WTC11 (cell line): ENCODE data around the gene STX18. TPM values are rescaled to one million over a fixed set of nuclear protein-coding genes. Genes with fewer than 3 reads are reported as not detected.
"Not testable (repeated sequence)": the region's sequence is repeated elsewhere in the genome, so short reads cannot be mapped to it uniquely, and the experiment has no call there.

Experiments used
- ATAC-seq: fragments of 200-7000 bp; cut with Tn5 transposase; 2 replicates; pipeline ENCODE4 v1.10.0; 2021; ENCODE audit warnings: mild to moderate bottlenecking, moderate library complexity
- CTCF ChIA-PET: fragments of 300-600 bp; sonication (Branson Sonifier 250); formaldehyde crosslinking; loops from one replicate; lab custom pipeline; 2021; ENCODE audit warnings: antibody characterized with exemption; lab: Charles Lee
- POLR2A ChIA-PET: fragments of 350-600 bp; sonication (Branson Sonifier 250); formaldehyde crosslinking; loops from one replicate; lab custom pipeline; 2021; ENCODE audit warnings: antibody characterized with exemption; lab: Charles Lee
- DNase-seq: peaks from one replicate; pipeline ENCODE4 v3.0.0; 2021; ENCODE audit warnings: low spot score
- H3K27ac Mint-ChIP-seq: 2 replicates; pipeline ENCODE4 v1.8.0; 2021; ENCODE audit warnings: mixed read lengths
- H3K27me3 Mint-ChIP-seq: 2 replicates; pipeline ENCODE4 v1.8.0; 2021; ENCODE audit warnings: low read depth, mild to moderate bottlenecking, moderate library complexity, mixed read lengths
- H3K36me3 Mint-ChIP-seq: 2 replicates; pipeline ENCODE4 v1.8.0; 2021; ENCODE audit warnings: mixed read lengths
- H3K4me1 Mint-ChIP-seq: 2 replicates; pipeline ENCODE4 v1.8.0; 2022; ENCODE audit warnings: mixed read lengths
- H3K4me3 Mint-ChIP-seq: 2 replicates; pipeline ENCODE4 v1.8.0; 2021; ENCODE audit warnings: mild to moderate bottlenecking, moderate library complexity, mixed read lengths
- H3K9me3 Mint-ChIP-seq: 2 replicates; pipeline ENCODE4 v1.8.0; 2021; ENCODE audit warnings: mixed read lengths
- CREB1 ChIP-seq: sonication (generic); formaldehyde crosslinking; IDR thresholded peaks from 2 replicates; pipeline ENCODE4 v1.8.0; 2023; ENCODE audit warnings: mild to moderate bottlenecking, missing genetic modification reagents
- E2F1 ChIP-seq: sonication (generic); formaldehyde crosslinking; IDR thresholded peaks from 2 replicates; pipeline ENCODE4 v1.8.0; 2022; ENCODE audit warnings: mild to moderate bottlenecking, missing genetic modification reagents
- ELF4 ChIP-seq: sonication (generic); formaldehyde crosslinking; IDR thresholded peaks from 2 replicates; pipeline ENCODE4 v1.8.1; 2022; ENCODE audit warnings: low read depth, mild to moderate bottlenecking, moderate library complexity, missing genetic modification reagents
- ESRRA ChIP-seq: sonication (generic); formaldehyde crosslinking; IDR thresholded peaks from 2 replicates; pipeline ENCODE4 v1.8.1; 2022; ENCODE audit warnings: mild to moderate bottlenecking, missing genetic modification reagents, borderline replicate concordance
- ETV6 ChIP-seq: sonication (generic); formaldehyde crosslinking; IDR thresholded peaks from 2 replicates; pipeline ENCODE4 v1.8.1; 2022; ENCODE audit warnings: mild to moderate bottlenecking, missing genetic modification reagents
- GTF2I ChIP-seq: fragments of 250-450 bp; sonication (Bioruptor Pico); conservative IDR thresholded peaks from 2 replicates; pipeline ENCODE4 v1.4.0; 2021; ENCODE audit warnings: mild to moderate bottlenecking
- MYBL2 ChIP-seq: sonication (generic); formaldehyde crosslinking; IDR thresholded peaks from 2 replicates; pipeline ENCODE4 v1.8.1; 2023; ENCODE audit warnings: mild to moderate bottlenecking, moderate library complexity, missing genetic modification reagents
- NFYB ChIP-seq: sonication (generic); formaldehyde crosslinking; conservative IDR thresholded peaks from 2 replicates; pipeline ENCODE4 v1.8.0; 2022; ENCODE audit warnings: low read depth, missing genetic modification reagents
- OVOL2 ChIP-seq: fragments of 250-450 bp; sonication (Bioruptor Pico); IDR thresholded peaks from 2 replicates; pipeline ENCODE4 v1.9.0; 2021; ENCODE audit warnings: mild to moderate bottlenecking, borderline replicate concordance
- SOX15 ChIP-seq: fragments of 250-450 bp; sonication (Bioruptor Pico); IDR thresholded peaks from 2 replicates; pipeline ENCODE4 v1.9.0; 2021; ENCODE audit warnings: mild to moderate bottlenecking
- ZNF121 ChIP-seq: sonication (generic); formaldehyde crosslinking; IDR thresholded peaks from 2 replicates; pipeline ENCODE4 v1.8.0; 2023; ENCODE audit warnings: missing genetic modification reagents
- ZNF219 ChIP-seq: sonication (generic); formaldehyde crosslinking; IDR thresholded peaks from 2 replicates; pipeline ENCODE4 v1.8.0; 2023; ENCODE audit warnings: missing genetic modification reagents, mild to moderate bottlenecking, borderline replicate concordance
- ZNF317 ChIP-seq: sonication (generic); formaldehyde crosslinking; IDR thresholded peaks from 2 replicates; pipeline ENCODE4 v1.8.1; 2023; ENCODE audit warnings: low read depth, mild to moderate bottlenecking, moderate library complexity, missing genetic modification reagents, borderline replicate concordance
- total RNA-seq: library from RNA; stranded (reverse); gene quantifications from 3 replicates; pipeline ENCODE4 v1.2.3, GENCODE V29; 2021
- TF ChIP-seq, protein P1 (sequence below): sonication (generic); formaldehyde crosslinking; conservative IDR thresholded peaks from 2 replicates; pipeline ENCODE4 v1.8.1; 2022; ENCODE audit warnings: mild to moderate bottlenecking, missing genetic modification reagents
- TF ChIP-seq, protein P2 (sequence below): sonication (generic); formaldehyde crosslinking; IDR thresholded peaks from 2 replicates; pipeline ENCODE4 v1.8.1; 2023; ENCODE audit warnings: mild to moderate bottlenecking, moderate library complexity, missing genetic modification reagents
- TF ChIP-seq, protein P3 (sequence below): fragments of 250-450 bp; sonication (Bioruptor Pico); IDR thresholded peaks from 2 replicates; pipeline ENCODE4 v1.9.0; 2021; ENCODE audit warnings: mild to moderate bottlenecking
- TF ChIP-seq, protein P4 (sequence below): sonication (generic); formaldehyde crosslinking; conservative IDR thresholded peaks from 2 replicates; pipeline ENCODE4 v1.8.1; 2023; ENCODE audit warnings: mild to moderate bottlenecking, low read depth, missing genetic modification reagents, moderate library complexity
- TF ChIP-seq, protein P5 (sequence below): fragments of 250-450 bp; sonication (Bioruptor Pico); conservative IDR thresholded peaks from 2 replicates; pipeline ENCODE4 v1.9.0; 2021; ENCODE audit warnings: mild to moderate bottlenecking
- TF ChIP-seq, protein P6 (sequence below): sonication (generic); formaldehyde crosslinking; IDR thresholded peaks from 2 replicates; pipeline ENCODE4 v1.8.0; 2022; ENCODE audit warnings: mild to moderate bottlenecking, missing genetic modification reagents

Gene STX18
- total RNA-seq, 1 experiment from 2014 or later: 16.9 TPM

GRCh38 chr4:4568806-4569427, 27.1 kb upstream of the STX18 start:
- ChIA-PET POLR2A (interaction anchor here (0.7 kb wide), 2 partner anchors 9 to 184 kb away, joined by 3 read pairs; no protein-coding TSS in a partner anchor), CTCF (no interaction called here)
- Mint-ChIP-seq H3K36me3 (peaks cover 43% of the 10 kb centered on the region), H3K4me1 (peaks cover 2% of the 10 kb centered on the region), H3K9me3 (peaks cover 19% of the 10 kb centered on the region), H3K27me3 (peaks cover 4% of the 10 kb centered on the region), H3K27ac (no peak overlapping the region), H3K4me3 (no peak overlapping the region)
- DNase-seq (no peak), ATAC-seq (no peak)
- TF ChIP-seq OVOL2 (CRISPR knock-in tag) (no peak), ELF4 (no peak), ZNF121 (CRISPR knock-in tag) (no peak), ZNF219 (no peak), E2F1 (CRISPR knock-in tag) (no peak), CREB1 (no peak), MYBL2 (CRISPR knock-in tag) (no peak), ETV6 (no peak), SOX15 (CRISPR knock-in tag) (no peak), ZNF317 (CRISPR knock-in tag) (no peak), NFYB (no peak), ESRRA (CRISPR knock-in tag) (no peak), GTF2I (CRISPR knock-in tag) (no peak)
- TF ChIP-seq, protein P1, sequence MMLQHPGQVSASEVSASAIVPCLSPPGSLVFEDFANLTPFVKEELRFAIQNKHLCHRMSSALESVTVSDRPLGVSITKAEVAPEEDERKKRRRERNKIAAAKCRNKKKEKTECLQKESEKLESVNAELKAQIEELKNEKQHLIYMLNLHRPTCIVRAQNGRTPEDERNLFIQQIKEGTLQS (CRISPR knock-in tag): no peak
- TF ChIP-seq, protein P2, sequence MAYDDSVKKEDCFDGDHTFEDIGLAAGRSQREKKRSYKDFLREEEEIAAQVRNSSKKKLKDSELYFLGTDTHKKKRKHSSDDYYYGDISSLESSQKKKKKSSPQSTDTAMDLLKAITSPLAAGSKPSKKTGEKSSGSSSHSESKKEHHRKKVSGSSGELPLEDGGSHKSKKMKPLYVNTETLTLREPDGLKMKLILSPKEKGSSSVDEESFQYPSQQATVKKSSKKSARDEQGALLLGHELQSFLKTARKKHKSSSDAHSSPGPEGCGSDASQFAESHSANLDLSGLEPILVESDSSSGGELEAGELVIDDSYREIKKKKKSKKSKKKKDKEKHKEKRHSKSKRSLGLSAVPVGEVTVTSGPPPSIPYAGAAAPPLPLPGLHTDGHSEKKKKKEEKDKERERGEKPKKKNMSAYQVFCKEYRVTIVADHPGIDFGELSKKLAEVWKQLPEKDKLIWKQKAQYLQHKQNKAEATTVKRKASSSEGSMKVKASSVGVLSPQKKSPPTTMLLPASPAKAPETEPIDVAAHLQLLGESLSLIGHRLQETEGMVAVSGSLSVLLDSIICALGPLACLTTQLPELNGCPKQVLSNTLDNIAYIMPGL (CRISPR knock-in tag): no peak
- TF ChIP-seq, protein P3, sequence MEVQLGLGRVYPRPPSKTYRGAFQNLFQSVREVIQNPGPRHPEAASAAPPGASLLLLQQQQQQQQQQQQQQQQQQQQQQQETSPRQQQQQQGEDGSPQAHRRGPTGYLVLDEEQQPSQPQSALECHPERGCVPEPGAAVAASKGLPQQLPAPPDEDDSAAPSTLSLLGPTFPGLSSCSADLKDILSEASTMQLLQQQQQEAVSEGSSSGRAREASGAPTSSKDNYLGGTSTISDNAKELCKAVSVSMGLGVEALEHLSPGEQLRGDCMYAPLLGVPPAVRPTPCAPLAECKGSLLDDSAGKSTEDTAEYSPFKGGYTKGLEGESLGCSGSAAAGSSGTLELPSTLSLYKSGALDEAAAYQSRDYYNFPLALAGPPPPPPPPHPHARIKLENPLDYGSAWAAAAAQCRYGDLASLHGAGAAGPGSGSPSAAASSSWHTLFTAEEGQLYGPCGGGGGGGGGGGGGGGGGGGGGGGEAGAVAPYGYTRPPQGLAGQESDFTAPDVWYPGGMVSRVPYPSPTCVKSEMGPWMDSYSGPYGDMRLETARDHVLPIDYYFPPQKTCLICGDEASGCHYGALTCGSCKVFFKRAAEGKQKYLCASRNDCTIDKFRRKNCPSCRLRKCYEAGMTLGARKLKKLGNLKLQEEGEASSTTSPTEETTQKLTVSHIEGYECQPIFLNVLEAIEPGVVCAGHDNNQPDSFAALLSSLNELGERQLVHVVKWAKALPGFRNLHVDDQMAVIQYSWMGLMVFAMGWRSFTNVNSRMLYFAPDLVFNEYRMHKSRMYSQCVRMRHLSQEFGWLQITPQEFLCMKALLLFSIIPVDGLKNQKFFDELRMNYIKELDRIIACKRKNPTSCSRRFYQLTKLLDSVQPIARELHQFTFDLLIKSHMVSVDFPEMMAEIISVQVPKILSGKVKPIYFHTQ (CRISPR knock-in tag): no peak
- TF ChIP-seq, protein P4, sequence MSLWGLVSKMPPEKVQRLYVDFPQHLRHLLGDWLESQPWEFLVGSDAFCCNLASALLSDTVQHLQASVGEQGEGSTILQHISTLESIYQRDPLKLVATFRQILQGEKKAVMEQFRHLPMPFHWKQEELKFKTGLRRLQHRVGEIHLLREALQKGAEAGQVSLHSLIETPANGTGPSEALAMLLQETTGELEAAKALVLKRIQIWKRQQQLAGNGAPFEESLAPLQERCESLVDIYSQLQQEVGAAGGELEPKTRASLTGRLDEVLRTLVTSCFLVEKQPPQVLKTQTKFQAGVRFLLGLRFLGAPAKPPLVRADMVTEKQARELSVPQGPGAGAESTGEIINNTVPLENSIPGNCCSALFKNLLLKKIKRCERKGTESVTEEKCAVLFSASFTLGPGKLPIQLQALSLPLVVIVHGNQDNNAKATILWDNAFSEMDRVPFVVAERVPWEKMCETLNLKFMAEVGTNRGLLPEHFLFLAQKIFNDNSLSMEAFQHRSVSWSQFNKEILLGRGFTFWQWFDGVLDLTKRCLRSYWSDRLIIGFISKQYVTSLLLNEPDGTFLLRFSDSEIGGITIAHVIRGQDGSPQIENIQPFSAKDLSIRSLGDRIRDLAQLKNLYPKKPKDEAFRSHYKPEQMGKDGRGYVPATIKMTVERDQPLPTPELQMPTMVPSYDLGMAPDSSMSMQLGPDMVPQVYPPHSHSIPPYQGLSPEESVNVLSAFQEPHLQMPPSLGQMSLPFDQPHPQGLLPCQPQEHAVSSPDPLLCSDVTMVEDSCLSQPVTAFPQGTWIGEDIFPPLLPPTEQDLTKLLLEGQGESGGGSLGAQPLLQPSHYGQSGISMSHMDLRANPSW: no peak
- TF ChIP-seq, protein P5, sequence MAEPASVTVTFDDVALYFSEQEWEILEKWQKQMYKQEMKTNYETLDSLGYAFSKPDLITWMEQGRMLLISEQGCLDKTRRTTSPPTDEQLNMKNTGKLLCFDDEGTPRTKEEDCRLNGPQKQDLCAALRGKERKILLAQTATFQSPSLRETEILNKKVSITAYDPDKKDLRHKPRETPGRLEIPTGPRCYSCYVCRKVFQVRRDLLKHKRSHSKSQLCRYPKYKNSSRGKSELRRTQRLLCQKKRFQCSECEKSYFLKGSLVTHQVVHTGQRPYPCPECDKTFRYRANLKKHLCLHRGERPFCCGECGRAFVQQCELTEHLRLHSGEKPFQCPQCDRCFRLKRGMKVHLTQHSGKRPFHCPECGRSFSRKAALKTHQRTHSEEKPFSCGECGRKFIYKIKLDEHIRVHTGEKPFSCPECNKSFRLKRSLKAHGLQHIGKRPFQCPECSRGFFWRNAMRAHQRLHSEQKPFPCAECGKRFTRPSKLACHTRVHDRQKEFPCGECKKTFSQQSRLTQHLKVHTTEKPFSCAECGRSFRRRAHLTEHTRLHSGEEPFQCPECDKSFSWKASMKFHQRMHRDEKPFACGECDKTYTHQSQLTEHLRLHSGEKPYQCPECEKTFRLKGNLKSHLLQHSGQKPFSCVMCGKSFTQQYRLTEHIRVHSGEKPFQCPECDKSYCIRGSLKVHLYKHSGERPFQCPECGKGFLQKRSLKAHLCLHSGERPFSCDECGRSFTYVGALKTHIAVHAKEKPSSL: no peak
- TF ChIP-seq, protein P6, sequence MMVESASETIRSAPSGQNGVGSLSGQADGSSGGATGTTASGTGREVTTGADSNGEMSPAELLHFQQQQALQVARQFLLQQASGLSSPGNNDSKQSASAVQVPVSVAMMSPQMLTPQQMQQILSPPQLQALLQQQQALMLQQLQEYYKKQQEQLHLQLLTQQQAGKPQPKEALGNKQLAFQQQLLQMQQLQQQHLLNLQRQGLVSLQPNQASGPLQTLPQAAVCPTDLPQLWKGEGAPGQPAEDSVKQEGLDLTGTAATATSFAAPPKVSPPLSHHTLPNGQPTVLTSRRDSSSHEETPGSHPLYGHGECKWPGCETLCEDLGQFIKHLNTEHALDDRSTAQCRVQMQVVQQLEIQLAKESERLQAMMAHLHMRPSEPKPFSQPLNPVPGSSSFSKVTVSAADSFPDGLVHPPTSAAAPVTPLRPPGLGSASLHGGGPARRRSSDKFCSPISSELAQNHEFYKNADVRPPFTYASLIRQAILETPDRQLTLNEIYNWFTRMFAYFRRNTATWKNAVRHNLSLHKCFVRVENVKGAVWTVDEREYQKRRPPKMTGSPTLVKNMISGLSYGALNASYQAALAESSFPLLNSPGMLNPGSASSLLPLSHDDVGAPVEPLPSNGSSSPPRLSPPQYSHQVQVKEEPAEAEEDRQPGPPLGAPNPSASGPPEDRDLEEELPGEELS (CRISPR knock-in tag): no peak

DNA sequence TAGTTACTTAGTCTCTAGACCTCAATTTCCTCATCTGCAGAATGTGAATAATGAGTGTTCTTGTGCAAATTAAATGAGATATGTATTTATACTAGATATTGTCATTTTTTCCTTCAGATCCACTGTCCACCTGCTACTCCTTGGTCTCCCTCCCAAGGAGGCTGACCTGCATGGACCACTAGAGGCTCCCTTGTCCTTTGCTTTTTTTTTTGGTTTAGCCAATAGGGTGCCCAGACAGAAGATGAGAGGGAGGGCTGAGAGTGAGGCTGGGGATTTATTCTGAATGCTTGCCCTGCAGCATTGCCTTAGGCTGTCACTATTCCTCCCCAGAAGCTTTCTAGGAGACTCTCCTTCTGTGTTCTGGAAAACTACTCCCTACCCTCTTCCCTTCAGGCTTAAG, 24.5 kb upstream of the STX18 start:
- POLR2A ChIA-PET: interaction anchor here (0.5 kb wide), 1 partner anchor 61 kb away, joined by 5 read pairs; no protein-coding TSS in a partner anchor
- not testable (repeated sequence) for H3K4me3 Mint-ChIP-seq, H3K27ac Mint-ChIP-seq, H3K4me1 Mint-ChIP-seq, H3K27me3 Mint-ChIP-seq, DNase-seq
- peak; percentile 100 for ATAC-seq
- peaks cover 51% of the 10 kb centered on the region for H3K36me3 Mint-ChIP-seq
- H3K9me3 Mint-ChIP-seq: peaks cover 19% of the 10 kb centered on the region
- CTCF ChIA-PET: interaction anchor here (0.6 to 2.2 kb wide), 6 partner anchors 9 to 373 kb away, joined by 3 to 12 read pairs (median 5); no protein-coding TSS in a partner anchor
